Measurements from ENCODE around the gene NSUN7. TPM values are rescaled to one million over a fixed set of nuclear protein-coding genes. Genes with fewer than 3 reads are reported as not detected.

NSUN7 gene
- total RNA-seq, 2 donors from 2014 or later, result 17.9 to 29.6 TPM

- Histone ChIP-seq H3K4me3 (ENCODE audit: low read length) (no peak overlapping the region), H3K9me3 (ENCODE audit: control insufficient read depth, low read length) (no peaks in the 10 kb centered on the region), H3K4me1 (ENCODE audit: control insufficient read depth, insufficient read depth, low read length) (peaks cover 3% of the 10 kb centered on the region), H3K27me3 (ENCODE audit: control insufficient read depth, insufficient read depth, low read length, poor library complexity, severe bottlenecking) (no peaks in the 10 kb centered on the region), H3K9ac (ENCODE audit: extremely low read depth, low read length, poor library complexity, severe bottlenecking) (no peak overlapping the region), H3K36me3 (ENCODE audit: control insufficient read depth, insufficient read depth, low read length) (peaks cover 22% of the 10 kb centered on the region), H3K27ac (ENCODE audit: low read depth, low read length) (peak overlapping the region; percentile 66)
- no peak for DNase-seq
- no peak overlapping the region for H3K4me3 Mint-ChIP-seq
- no peaks in the 10 kb centered on the region for H3K9me3 Mint-ChIP-seq
- no peaks in the 10 kb centered on the region for H3K27me3 Mint-ChIP-seq (ENCODE audit: insufficient read depth)
- peak overlapping the region; percentile 41 for H3K27ac Mint-ChIP-seq
- TF ChIP-seq, protein P1, sequence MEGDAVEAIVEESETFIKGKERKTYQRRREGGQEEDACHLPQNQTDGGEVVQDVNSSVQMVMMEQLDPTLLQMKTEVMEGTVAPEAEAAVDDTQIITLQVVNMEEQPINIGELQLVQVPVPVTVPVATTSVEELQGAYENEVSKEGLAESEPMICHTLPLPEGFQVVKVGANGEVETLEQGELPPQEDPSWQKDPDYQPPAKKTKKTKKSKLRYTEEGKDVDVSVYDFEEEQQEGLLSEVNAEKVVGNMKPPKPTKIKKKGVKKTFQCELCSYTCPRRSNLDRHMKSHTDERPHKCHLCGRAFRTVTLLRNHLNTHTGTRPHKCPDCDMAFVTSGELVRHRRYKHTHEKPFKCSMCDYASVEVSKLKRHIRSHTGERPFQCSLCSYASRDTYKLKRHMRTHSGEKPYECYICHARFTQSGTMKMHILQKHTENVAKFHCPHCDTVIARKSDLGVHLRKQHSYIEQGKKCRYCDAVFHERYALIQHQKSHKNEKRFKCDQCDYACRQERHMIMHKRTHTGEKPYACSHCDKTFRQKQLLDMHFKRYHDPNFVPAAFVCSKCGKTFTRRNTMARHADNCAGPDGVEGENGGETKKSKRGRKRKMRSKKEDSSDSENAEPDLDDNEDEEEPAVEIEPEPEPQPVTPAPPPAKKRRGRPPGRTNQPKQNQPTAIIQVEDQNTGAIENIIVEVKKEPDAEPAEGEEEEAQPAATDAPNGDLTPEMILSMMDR (conservative IDR thresholded peaks at IDR 0.05), result no peak
- WGBS, 2 experiments (ENCODE audit: insufficient coverage in 1 of 2, insufficient read length in 1 of 2), result 83 to 95% methylated on average over 15 to 18 of the region's 18 CpGs
- peaks cover 10% of the 10 kb centered on the region for H3K4me1 Mint-ChIP-seq
- peaks cover 64% of the 10 kb centered on the region for H3K36me3 Mint-ChIP-seq (ENCODE audit: low read depth)
Observed at GRCh38 chr4:40831146-40831907, 81.6 kb downstream of the NSUN7 start.

GRCh38 chr4:40832175-40832574, 82.4 kb downstream of the NSUN7 start:
- Mint-ChIP-seq H3K4me3 (no peak overlapping the region), H3K27me3 (ENCODE audit: insufficient read depth) (no peaks in the 10 kb centered on the region), H3K27ac (no peak overlapping the region), H3K36me3 (ENCODE audit: low read depth) (peaks cover 63% of the 10 kb centered on the region), H3K4me1 (peaks cover 10% of the 10 kb centered on the region), H3K9me3 (no peaks in the 10 kb centered on the region)
- no peak for DNase-seq
- WGBS, 2 experiments (ENCODE audit: insufficient coverage in 1 of 2, insufficient read length in 1 of 2), result 75 to 90% methylated on average over 8 to 11 of the region's 11 CpGs
- peaks cover 3% of the 10 kb centered on the region for H3K4me1 ChIP-seq (ENCODE audit: control insufficient read depth, insufficient read depth, low read length)
- no peaks in the 10 kb centered on the region for H3K9me3 ChIP-seq (ENCODE audit: control insufficient read depth, low read length)
- H3K36me3 ChIP-seq (ENCODE audit: control insufficient read depth, insufficient read depth, low read length), result peaks cover 23% of the 10 kb centered on the region
- no peak overlapping the region for H3K9ac ChIP-seq (ENCODE audit: extremely low read depth, low read length, poor library complexity, severe bottlenecking)
- no peak overlapping the region for H3K4me3 ChIP-seq (ENCODE audit: low read length)
- TF ChIP-seq, protein P1 (conservative IDR thresholded peaks at IDR 0.05), result no peak
- H3K27ac ChIP-seq (ENCODE audit: low read depth, low read length), result no peak overlapping the region
- H3K27me3 ChIP-seq (ENCODE audit: control insufficient read depth, insufficient read depth, low read length, poor library complexity, severe bottlenecking), result no peaks in the 10 kb centered on the region

- no peaks in the 10 kb centered on the region for H3K9me3 ChIP-seq (ENCODE audit: control insufficient read depth, low read length)
- no peak overlapping the region for H3K9ac ChIP-seq (ENCODE audit: extremely low read depth, low read length, poor library complexity, severe bottlenecking)
- Mint-ChIP-seq H3K27me3 (ENCODE audit: insufficient read depth) (no peaks in the 10 kb centered on the region), H3K4me3 (no peak overlapping the region), H3K27ac (peak overlapping the region; percentile 62), H3K4me1 (peaks cover 10% of the 10 kb centered on the region), H3K36me3 (ENCODE audit: low read depth) (peaks cover 59% of the 10 kb centered on the region), H3K9me3 (no peaks in the 10 kb centered on the region)
- H3K4me1 ChIP-seq (ENCODE audit: control insufficient read depth, insufficient read depth, low read length), result peaks cover 3% of the 10 kb centered on the region
- no peak for DNase-seq
- TF ChIP-seq, protein P1 (conservative IDR thresholded peaks at IDR 0.05), result no peak
- H3K27ac ChIP-seq (ENCODE audit: low read depth, low read length), result no peak overlapping the region
- H3K4me3 ChIP-seq (ENCODE audit: low read length), result no peak overlapping the region
- H3K36me3 ChIP-seq (ENCODE audit: control insufficient read depth, insufficient read depth, low read length), result peaks cover 17% of the 10 kb centered on the region
- no peaks in the 10 kb centered on the region for H3K27me3 ChIP-seq (ENCODE audit: control insufficient read depth, insufficient read depth, low read length, poor library complexity, severe bottlenecking)
- 97 to 99% methylated on average over 9 to 11 of the region's 11 CpGs for WGBS, 2 experiments (ENCODE audit: insufficient coverage in 1 of 2, insufficient read length in 1 of 2)
Observed at GRCh38 chr4:40833212-40833611, 83.5 kb downstream of the NSUN7 start.

Data from endodermal cell (in vitro differentiated cells).